ENCODE data around the gene IGDCC3. TPM values are rescaled to one million over a fixed set of nuclear protein-coding genes. Genes with fewer than 3 reads are reported as not detected.

IGDCC3 gene
- total RNA-seq, 2 donors from 2014 or later = not detected

DNA sequence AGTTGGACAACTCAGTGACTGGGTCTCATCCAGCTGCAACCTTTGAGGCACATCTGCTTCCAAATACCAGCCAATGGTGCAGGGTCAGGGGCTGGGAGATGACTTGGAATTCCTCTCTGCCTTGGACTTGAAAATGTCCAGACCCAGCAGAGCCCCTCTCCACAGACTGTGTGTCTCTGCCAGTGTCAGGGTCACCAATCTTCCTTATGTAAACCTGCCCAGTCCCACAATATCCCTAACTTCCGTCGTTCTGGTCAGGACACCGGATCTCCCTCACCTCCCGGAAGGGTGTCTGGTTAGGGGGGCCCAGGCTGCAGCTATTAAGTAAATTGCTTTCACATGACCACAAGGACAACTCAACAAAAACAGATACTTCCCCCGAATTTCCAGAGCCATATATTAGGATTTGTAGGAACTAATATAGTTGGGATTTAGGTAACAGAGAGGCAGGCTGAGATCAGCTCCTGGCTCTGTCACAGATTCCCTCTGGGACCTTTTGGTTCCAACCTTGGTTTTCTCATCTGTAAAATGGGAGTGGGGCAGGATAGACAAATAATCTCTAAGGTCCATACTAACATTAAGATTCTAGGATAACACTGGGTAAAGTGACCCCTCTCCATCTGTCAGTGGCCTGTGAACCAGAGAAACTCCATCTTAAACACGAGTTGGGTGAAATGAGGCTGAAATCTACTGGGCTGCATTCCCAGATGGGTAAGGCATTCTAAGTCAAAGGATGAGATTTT is 30.8 kb downstream of the IGDCC3 start:
- Histone ChIP-seq H3K27ac (no peak overlapping the region), H3K27me3 (no peaks in the 10 kb centered on the region), H3K4me1 (no peaks in the 10 kb centered on the region), H3K9me3 (no peaks in the 10 kb centered on the region), H3K36me3 (replicated peaks in 1 of 2; ENCODE audit: insufficient read depth in 1 of 2, low read depth in 2 of 2) (no peaks in the 10 kb centered on the region), H3K4me3 (no peak overlapping the region)
- ATAC-seq (no peak), DNase-seq (no peak)
- 64 to 72% methylated on average over 6 of the region's 6 CpGs for WGBS, 2 donors
- TF ChIP-seq, protein P1, sequence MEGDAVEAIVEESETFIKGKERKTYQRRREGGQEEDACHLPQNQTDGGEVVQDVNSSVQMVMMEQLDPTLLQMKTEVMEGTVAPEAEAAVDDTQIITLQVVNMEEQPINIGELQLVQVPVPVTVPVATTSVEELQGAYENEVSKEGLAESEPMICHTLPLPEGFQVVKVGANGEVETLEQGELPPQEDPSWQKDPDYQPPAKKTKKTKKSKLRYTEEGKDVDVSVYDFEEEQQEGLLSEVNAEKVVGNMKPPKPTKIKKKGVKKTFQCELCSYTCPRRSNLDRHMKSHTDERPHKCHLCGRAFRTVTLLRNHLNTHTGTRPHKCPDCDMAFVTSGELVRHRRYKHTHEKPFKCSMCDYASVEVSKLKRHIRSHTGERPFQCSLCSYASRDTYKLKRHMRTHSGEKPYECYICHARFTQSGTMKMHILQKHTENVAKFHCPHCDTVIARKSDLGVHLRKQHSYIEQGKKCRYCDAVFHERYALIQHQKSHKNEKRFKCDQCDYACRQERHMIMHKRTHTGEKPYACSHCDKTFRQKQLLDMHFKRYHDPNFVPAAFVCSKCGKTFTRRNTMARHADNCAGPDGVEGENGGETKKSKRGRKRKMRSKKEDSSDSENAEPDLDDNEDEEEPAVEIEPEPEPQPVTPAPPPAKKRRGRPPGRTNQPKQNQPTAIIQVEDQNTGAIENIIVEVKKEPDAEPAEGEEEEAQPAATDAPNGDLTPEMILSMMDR (IDR thresholded peaks at IDR 0.05) = no peak
- intact Hi-C loops (cut with DNase I) = no loop called here

DNA sequence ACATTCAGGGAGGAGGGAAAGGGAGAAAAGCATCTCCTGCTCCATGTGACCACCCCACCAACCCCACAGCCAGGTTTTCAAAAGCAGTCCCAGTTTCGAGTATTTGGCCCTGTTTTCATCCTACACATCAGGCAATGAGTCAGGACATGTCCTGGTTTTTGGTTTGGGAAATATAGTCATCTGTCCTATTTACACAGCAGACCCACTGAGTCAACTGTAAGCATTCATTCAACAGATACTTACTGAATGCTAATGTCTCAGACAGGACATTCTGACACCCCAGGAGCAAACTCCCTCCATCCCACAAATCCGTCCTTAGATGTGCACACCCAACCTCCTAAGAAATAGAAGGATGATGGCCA is 32.9 kb downstream of the IGDCC3 start:
- WGBS, 2 donors = 47 to 53% methylated on average over 2 of the region's 2 CpGs
- DNase-seq (no peak), ATAC-seq (no peak)
- Histone ChIP-seq H3K4me1 (no peaks in the 10 kb centered on the region), H3K27me3 (no peaks in the 10 kb centered on the region), H3K9me3 (no peaks in the 10 kb centered on the region), H3K36me3 (replicated peaks in 1 of 2; ENCODE audit: insufficient read depth in 1 of 2, low read depth in 2 of 2) (no peaks in the 10 kb centered on the region), H3K4me3 (no peak overlapping the region), H3K27ac (no peak overlapping the region)
- intact Hi-C loops (cut with DNase I) = no loop called here
- TF ChIP-seq, protein P1 (IDR thresholded peaks at IDR 0.05) = no peak
- TF ChIP-seq POLR2A (IDR thresholded peaks at IDR 0.05) = no peak

DNA sequence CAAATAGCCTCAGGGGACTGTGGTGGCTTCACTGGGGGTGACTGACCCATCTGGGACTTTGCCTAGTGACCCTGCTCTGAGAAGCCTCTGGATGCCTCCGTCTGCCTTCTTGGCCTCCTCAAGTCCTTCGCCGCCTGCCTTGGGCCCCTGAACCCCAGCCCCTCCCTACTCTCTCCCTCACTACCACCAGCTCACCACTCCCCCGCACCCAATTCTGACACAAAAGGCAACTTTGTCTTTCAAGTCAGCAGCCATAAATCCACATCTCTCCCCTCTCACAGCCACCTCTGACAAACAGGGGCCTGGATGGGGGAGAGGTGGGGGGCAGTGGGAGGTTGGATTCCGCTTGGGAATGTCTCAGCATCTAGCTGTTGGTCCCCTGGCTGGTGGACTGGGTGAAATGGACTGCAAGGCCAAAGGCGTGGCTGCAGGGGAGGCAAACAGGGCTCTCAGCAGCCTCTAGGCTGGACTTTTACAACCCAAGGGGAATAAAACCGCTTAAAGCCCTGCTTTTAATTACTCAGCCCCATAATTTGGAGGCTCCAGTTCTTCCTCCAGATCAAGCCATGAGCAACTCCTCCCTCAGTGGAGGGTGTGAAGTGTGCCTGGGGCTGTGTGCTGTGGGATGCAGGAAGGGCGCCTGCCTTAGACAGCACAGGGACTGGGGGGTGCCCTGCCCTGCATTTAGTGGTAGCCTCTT is 33.4 kb downstream of the IGDCC3 start:
- Histone ChIP-seq H3K36me3 (replicated peaks in 1 of 2; ENCODE audit: insufficient read depth in 1 of 2, low read depth in 2 of 2) (no peaks in the 10 kb centered on the region), H3K27me3 (no peaks in the 10 kb centered on the region), H3K4me3 (no peak overlapping the region), H3K9me3 (no peaks in the 10 kb centered on the region), H3K27ac (no peak overlapping the region), H3K4me1 (no peaks in the 10 kb centered on the region)
- intact Hi-C loops (cut with DNase I) = no loop called here
- no peak for ATAC-seq
- TF ChIP-seq, protein P1 (IDR thresholded peaks at IDR 0.05) = no peak
- TF ChIP-seq POLR2A (IDR thresholded peaks at IDR 0.05) = no peak
- DNase-seq = no peak
- 84 to 91% methylated on average over 8 of the region's 8 CpGs for WGBS, 2 donors

DNA sequence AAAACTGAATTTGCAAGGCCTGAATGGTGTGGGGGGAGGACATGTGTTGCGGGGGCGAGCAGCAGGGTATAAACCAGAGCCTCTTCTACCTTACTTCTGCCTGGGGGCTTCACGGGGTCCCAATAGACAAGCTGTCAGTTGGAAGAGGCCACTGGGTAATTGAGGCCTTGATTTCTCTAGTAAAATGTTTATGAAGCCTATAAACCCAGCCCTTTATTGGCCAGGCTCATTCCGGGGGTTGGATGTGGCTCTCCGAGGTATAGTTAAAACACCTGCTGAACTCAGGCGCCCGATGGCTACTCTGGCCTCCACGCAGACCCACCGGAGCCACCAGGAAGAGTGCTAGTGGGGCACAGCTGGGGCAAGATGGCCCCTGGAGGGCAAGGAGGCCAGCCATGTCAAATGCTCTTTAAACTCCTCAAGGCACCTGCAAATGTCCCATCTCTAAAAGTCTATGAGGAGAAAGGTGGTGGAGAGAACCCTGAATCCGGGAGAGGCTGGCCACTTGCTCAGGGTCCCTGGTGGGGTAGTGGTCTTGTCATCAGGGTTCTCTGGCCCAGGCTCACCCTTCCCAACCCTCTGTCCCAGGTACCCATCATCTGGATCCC is 34.3 kb downstream of the IGDCC3 start:
- intact Hi-C loops (cut with DNase I) = no loop called here
- no peaks in the 10 kb centered on the region for H3K36me3 ChIP-seq (replicated peaks in 1 of 2; ENCODE audit: insufficient read depth in 1 of 2, low read depth in 2 of 2)
- no peak for ATAC-seq
- no peak overlapping the region for H3K27ac ChIP-seq
- H3K4me1 ChIP-seq = no peaks in the 10 kb centered on the region
- no peak for TF ChIP-seq POLR2A (IDR thresholded peaks at IDR 0.05)
- H3K4me3 ChIP-seq = no peak overlapping the region
- H3K27me3 ChIP-seq = no peaks in the 10 kb centered on the region
- no peak for DNase-seq
- H3K9me3 ChIP-seq = no peaks in the 10 kb centered on the region
- 74 to 82% methylated on average over 7 to 10 of the region's 10 CpGs for WGBS, 2 donors

DNA sequence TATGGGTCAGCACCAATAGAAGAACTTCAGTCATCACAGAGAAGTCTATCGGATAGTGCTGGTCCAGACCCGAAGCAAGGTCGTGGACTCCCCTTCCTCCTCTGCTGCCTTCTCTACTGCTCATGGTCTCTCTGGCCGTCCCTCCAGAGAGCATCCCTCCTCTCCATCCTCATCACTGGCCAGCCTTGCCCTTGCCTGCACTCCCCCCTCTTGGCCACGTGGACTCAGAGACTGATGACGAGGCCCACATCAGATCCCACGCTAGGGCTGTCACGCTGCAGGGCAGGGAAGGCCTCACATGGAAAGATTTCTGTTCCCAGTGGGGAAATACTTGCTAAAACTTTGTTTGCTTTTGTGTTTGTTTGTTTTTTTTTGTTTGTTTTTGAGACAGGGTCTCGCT is 35.3 kb downstream of the IGDCC3 start:
- Histone ChIP-seq H3K4me3 (no peak overlapping the region), H3K27me3 (no peaks in the 10 kb centered on the region), H3K27ac (no peak overlapping the region), H3K9me3 (no peaks in the 10 kb centered on the region), H3K36me3 (replicated peaks in 1 of 2; ENCODE audit: insufficient read depth in 1 of 2, low read depth in 2 of 2) (no peaks in the 10 kb centered on the region), H3K4me1 (no peaks in the 10 kb centered on the region)
- intact Hi-C loops (cut with DNase I) = no loop called here
- DNase-seq (no peak), ATAC-seq (no peak)
- TF ChIP-seq, protein P1 (IDR thresholded peaks at IDR 0.05) = no peak
- no peak for TF ChIP-seq POLR2A (IDR thresholded peaks at IDR 0.05)
- 87% methylated on average over 9 of the region's 9 CpGs for WGBS, 2 donors

Data from body of pancreas (tissue), 4 donors.